Activated CD4-positive, CD25-positive, alpha-beta regulatory T cell treated with anti-CD3 and anti-CD28 coated beads, Interleukin-2, amount 50 U/mL, for 16 hours (primary cell): ENCODE data around the gene PRPF18.

Experiments used
- DNase-seq: peaks from one replicate; pipeline ENCODE4 v3.0.0-alpha.2; 2020; ENCODE audit warnings: low read depth, low spot score

The PRPF18 gene

GRCh38 chr10:13604357-13605040 lies 17.7 kb downstream of the PRPF18 start:
- DNase-seq = no peak

- DNase-seq = no peak
Observed at GRCh38 chr10:13608246-13608853, 21.6 kb downstream of the PRPF18 start.

- DNase-seq = no peak
Observed at GRCh38 chr10:13612654-13613373, 26.0 kb downstream of the PRPF18 start.

- DNase-seq = no peak
Observed at GRCh38 chr10:13613519-13613918, 26.8 kb downstream of the PRPF18 start.

GRCh38 chr10:13614530-13615332 lies 28.0 kb downstream of the PRPF18 start:
- no peak for DNase-seq

GRCh38 chr10:13615650-13616300 lies 29.0 kb downstream of the PRPF18 start:
- DNase-seq = no peak

GRCh38 chr10:13617116-13617515 lies 30.4 kb downstream of the PRPF18 start:
- DNase-seq = no peak

- no peak for DNase-seq
Observed at GRCh38 chr10:13621931-13622330, 35.2 kb downstream of the PRPF18 start.

- no peak for DNase-seq
Observed at GRCh38 chr10:13624630-13625029, 37.9 kb downstream of the PRPF18 start.

GRCh38 chr10:13627459-13628310 lies 40.9 kb downstream of the PRPF18 start:
- no peak for DNase-seq

GRCh38 chr10:13628661-13629060 lies 41.9 kb downstream of the PRPF18 start:
- no peak for DNase-seq

GRCh38 chr10:13629116-13629515 lies 42.4 kb downstream of the PRPF18 start:
- DNase-seq = no peak

GRCh38 chr10:13630231-13630630 lies 43.5 kb downstream of the PRPF18 start:
- DNase-seq = no peak

- DNase-seq = no peak
Observed at GRCh38 chr10:13631594-13631993, 44.8 kb downstream of the PRPF18 start.

- no peak for DNase-seq
Observed at GRCh38 chr10:13632440-13632839, 45.7 kb downstream of the PRPF18 start.

GRCh38 chr10:13632884-13633440 lies 46.2 kb downstream of the PRPF18 start:
- no peak for DNase-seq

- DNase-seq = no peak
Observed at GRCh38 chr10:13633689-13634088, 46.9 kb downstream of the PRPF18 start.

GRCh38 chr10:13634207-13634606 lies 47.4 kb downstream of the PRPF18 start:
- no peak for DNase-seq

GRCh38 chr10:13636776-13637175 lies 50.0 kb downstream of the PRPF18 start:
- no peak for DNase-seq

GRCh38 chr10:13637303-13637856 lies 50.6 kb downstream of the PRPF18 start:
- DNase-seq = no peak
